Endothelial cell of umbilical vein (primary cell): ENCODE results near the gene ANXA4.
A peak's percentile ranks its signal among the peaks of the same experiment; 100 is the strongest.

Experiments
- CTCF ChIP-seq, 2 donors: IDR thresholded peaks; 1 replicate in 1 of 2; 2 replicates in 1 of 2; pipeline ENCODE4 v1.5.1; 2011; ENCODE audit warnings: low read length in 2 of 2, mild to moderate bottlenecking in 2 of 2, moderate library complexity in 2 of 2, control low read depth in 1 of 2, inconsistent platforms in 1 of 2, low read depth in 1 of 2; ENCODE audit not compliant: insufficient read depth in 1 of 2; ENCODE audit errors: extremely low read depth in 1 of 2
- MAX ChIP-seq: IDR thresholded peaks from 2 replicates; pipeline ENCODE4 v1.6.1; 2011; ENCODE audit not compliant: insufficient read depth, insufficient read length

- peak; percentile 87 to 88 for TF ChIP-seq CTCF (IDR thresholded peaks at IDR 0.05; ENCODE audit: extremely low read depth in 1 of 2, insufficient read depth in 1 of 2, low read depth in 1 of 2, low read length in 2 of 2)
- TF ChIP-seq MAX = no peak
These were observed 17.3 kb upstream of the ANXA4 start for GRCh38 chr2:69724540-69725159.
